ENCODE measurements around the gene TMEM39B. TPM values are rescaled to one million over a fixed set of nuclear protein-coding genes. Genes with fewer than 3 reads are reported as not detected.

TMEM39B gene
- total and polyA plus RNA-seq, 2 donors (not counting 1 experiment from before 2014, with no cell fraction given): 30.9 to 32.3 TPM

DNA sequence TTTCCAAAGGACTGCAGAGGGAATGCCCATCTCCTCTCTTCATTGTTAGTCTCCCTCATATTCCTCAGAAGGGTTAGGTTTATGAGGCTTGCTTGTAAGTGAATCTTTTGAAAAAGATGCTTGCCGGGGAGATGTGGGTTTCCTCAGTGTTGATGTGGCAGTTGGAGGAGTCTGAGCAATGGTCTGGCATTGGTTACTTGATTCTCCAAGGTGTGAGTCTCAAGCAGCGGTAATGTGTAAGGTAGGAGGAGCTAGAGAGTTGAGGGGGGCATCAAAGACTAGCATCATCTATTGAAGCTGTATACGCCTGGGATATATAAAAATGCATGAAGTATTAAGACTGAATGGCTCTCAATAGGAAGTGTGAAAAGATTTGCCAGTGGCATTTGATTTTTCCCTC is 37.6 kb upstream of the TMEM39B start:
- Histone ChIP-seq H3K9ac (ENCODE audit: low read length) (no peak overlapping the region), H2AFZ (ENCODE audit: insufficient read depth, low read depth, low read length, poor library complexity, severe bottlenecking) (no peak overlapping the region), H3K4me1 (ENCODE audit: control insufficient read depth in 2 of 2, insufficient read depth in 2 of 2, low read length in 2 of 2) (no peaks in the 10 kb centered on the region), H3K4me2 (replicated peaks; ENCODE audit: low read depth, low read length, poor library complexity, severe bottlenecking) (no peak overlapping the region), H3K9me3 (ENCODE audit: control extremely low read depth in 1 of 3, control insufficient read depth in 2 of 3, insufficient read depth in 1 of 3, low read length in 2 of 3) (no peaks in the 10 kb centered on the region), H3K27me3 (replicated peaks in 1 of 4; ENCODE audit: control extremely low read depth in 1 of 4, control insufficient read depth in 3 of 4, insufficient read depth in 4 of 4, low read length in 3 of 4) (no peaks in the 10 kb centered on the region), H3K4me3 (ENCODE audit: control extremely low read depth in 1 of 5, extremely low read depth in 1 of 5, insufficient read depth in 1 of 5, low read depth in 2 of 5, low read length in 4 of 5) (no peak overlapping the region), H3K27ac (ENCODE audit: low read length in 2 of 2) (no peak overlapping the region), H3K79me2 (ENCODE audit: control insufficient read depth, insufficient read depth, low read length) (peaks cover 50% of the 10 kb centered on the region), H4K20me1 (ENCODE audit: control insufficient read depth, insufficient read depth, low read length, poor library complexity, severe bottlenecking) (peaks cover 62% of the 10 kb centered on the region), H3K36me3 (replicated peaks in 1 of 2; ENCODE audit: control extremely low read depth in 1 of 2, control insufficient read depth in 1 of 2, extremely low read depth in 1 of 2, insufficient read depth in 2 of 2, low read length in 1 of 2) (peaks cover 2 to 85% of the 10 kb centered on the region in 2 experiments)
- Mint-ChIP-seq H3K4me3 (no peak overlapping the region), H3K9me3 (ENCODE audit: insufficient read depth) (no peaks in the 10 kb centered on the region), H3K27me3 (no peaks in the 10 kb centered on the region), H3K27ac (no peak overlapping the region), H3K4me1 (peaks cover 17% of the 10 kb centered on the region)
- WGBS (ENCODE audit: insufficient coverage): 88% methylated on average over 3 of the region's 3 CpGs
- ChIA-PET CTCF (interaction anchor here (1.3 to 1.7 kb wide), 2 partner anchors 9 to 13 kb away, joined by 4 to 5 read pairs; no protein-coding TSS in a partner anchor), POLR2A (no interaction called here)
- DNase-seq: no peak
- no peak for ATAC-seq (ENCODE audit: low read depth)
- TF ChIP-seq, protein P1, sequence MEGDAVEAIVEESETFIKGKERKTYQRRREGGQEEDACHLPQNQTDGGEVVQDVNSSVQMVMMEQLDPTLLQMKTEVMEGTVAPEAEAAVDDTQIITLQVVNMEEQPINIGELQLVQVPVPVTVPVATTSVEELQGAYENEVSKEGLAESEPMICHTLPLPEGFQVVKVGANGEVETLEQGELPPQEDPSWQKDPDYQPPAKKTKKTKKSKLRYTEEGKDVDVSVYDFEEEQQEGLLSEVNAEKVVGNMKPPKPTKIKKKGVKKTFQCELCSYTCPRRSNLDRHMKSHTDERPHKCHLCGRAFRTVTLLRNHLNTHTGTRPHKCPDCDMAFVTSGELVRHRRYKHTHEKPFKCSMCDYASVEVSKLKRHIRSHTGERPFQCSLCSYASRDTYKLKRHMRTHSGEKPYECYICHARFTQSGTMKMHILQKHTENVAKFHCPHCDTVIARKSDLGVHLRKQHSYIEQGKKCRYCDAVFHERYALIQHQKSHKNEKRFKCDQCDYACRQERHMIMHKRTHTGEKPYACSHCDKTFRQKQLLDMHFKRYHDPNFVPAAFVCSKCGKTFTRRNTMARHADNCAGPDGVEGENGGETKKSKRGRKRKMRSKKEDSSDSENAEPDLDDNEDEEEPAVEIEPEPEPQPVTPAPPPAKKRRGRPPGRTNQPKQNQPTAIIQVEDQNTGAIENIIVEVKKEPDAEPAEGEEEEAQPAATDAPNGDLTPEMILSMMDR (IDR thresholded peaks at IDR 0.05): no peak
- no peak for TF ChIP-seq EZH2 (IDR thresholded peaks at IDR 0.05; ENCODE audit: borderline replicate concordance, insufficient read depth, low read depth, low read length, poor library complexity, severe bottlenecking)
- intact Hi-C loops (cut with micrococcal nuclease): no loop called here

DNA sequence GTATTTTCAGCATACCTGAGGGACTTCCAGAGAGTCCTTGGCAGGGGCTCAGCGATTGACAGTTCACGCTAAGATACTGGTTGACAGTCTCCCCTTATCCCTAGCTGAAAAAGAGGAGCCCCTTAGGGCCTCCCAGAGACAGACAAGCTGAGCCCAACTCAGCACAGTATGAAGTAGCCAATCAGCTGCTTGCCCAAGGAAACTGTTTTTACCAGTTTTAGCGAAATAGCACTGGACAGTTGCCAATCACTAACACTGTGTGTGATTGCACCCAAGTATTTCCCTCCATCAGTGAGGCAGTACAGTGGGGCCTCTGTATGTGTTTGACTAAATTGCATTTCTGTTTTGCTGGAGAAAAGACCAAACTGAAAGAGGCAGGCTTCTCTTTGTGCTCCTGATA is 32.0 kb upstream of the TMEM39B start:
- no peaks in the 10 kb centered on the region for H3K9me3 ChIP-seq (ENCODE audit: control extremely low read depth in 1 of 3, control insufficient read depth in 2 of 3, insufficient read depth in 1 of 3, low read length in 2 of 3)
- no peak overlapping the region for H2AFZ ChIP-seq (ENCODE audit: insufficient read depth, low read depth, low read length, poor library complexity, severe bottlenecking)
- Mint-ChIP-seq H3K27ac (no peak overlapping the region), H3K4me3 (no peak overlapping the region), H3K27me3 (no peaks in the 10 kb centered on the region), H3K9me3 (ENCODE audit: insufficient read depth) (no peaks in the 10 kb centered on the region), H3K4me1 (no peaks in the 10 kb centered on the region)
- TF ChIP-seq, protein P1 (IDR thresholded peaks at IDR 0.05): no peak
- no peak for TF ChIP-seq EZH2 (IDR thresholded peaks at IDR 0.05; ENCODE audit: borderline replicate concordance, insufficient read depth, low read depth, low read length, poor library complexity, severe bottlenecking)
- H3K27me3 ChIP-seq (replicated peaks in 1 of 4; ENCODE audit: control extremely low read depth in 1 of 4, control insufficient read depth in 3 of 4, insufficient read depth in 4 of 4, low read length in 3 of 4): no peaks in the 10 kb centered on the region
- H3K9ac ChIP-seq (ENCODE audit: low read length): no peak overlapping the region
- DNase-seq (no peak), ATAC-seq (ENCODE audit: low read depth) (no peak)
- no peaks in the 10 kb centered on the region for H3K4me1 ChIP-seq (ENCODE audit: control insufficient read depth in 2 of 2, insufficient read depth in 2 of 2, low read length in 2 of 2)
- peaks cover 13 to 61% of the 10 kb centered on the region in 2 experiments for H3K36me3 ChIP-seq (replicated peaks in 1 of 2; ENCODE audit: control extremely low read depth in 1 of 2, control insufficient read depth in 1 of 2, extremely low read depth in 1 of 2, insufficient read depth in 2 of 2, low read length in 1 of 2)
- H3K4me3 ChIP-seq (ENCODE audit: control extremely low read depth in 1 of 5, extremely low read depth in 1 of 5, insufficient read depth in 1 of 5, low read depth in 2 of 5, low read length in 4 of 5): no peak overlapping the region
- ChIA-PET CTCF (no interaction called here), POLR2A (no interaction called here)
- H3K27ac ChIP-seq (ENCODE audit: low read length in 2 of 2): no peak overlapping the region
- 100% methylated on average over 2 of the region's 3 CpGs for WGBS (ENCODE audit: insufficient coverage)
- H3K4me2 ChIP-seq (replicated peaks; ENCODE audit: low read depth, low read length, poor library complexity, severe bottlenecking): no peak overlapping the region
- peaks cover 23% of the 10 kb centered on the region for H4K20me1 ChIP-seq (ENCODE audit: control insufficient read depth, insufficient read depth, low read length, poor library complexity, severe bottlenecking)
- H3K79me2 ChIP-seq (ENCODE audit: control insufficient read depth, insufficient read depth, low read length): peaks cover 5% of the 10 kb centered on the region
- intact Hi-C loops (cut with micrococcal nuclease): no loop called here

All from B cell (primary cell).